Occipital lobe (tissue), 2 donors: Measurements from ENCODE around the gene SLC9A8. TPM values are rescaled to one million over a fixed set of nuclear protein-coding genes. Genes with fewer than 3 reads are reported as not detected.
A peak's percentile ranks its signal among the peaks of the same experiment; 100 is the strongest.
"Not testable (repeated sequence)": the region's sequence is repeated elsewhere in the genome, so short reads cannot be mapped to it uniquely, and the experiment has no call there.

Experiments
- DNase-seq: peaks from one replicate; lab custom pipeline; 2025; lab: John Stamatoyannopoulos, UW
- total RNA-seq: library from RNA; depleted of rRNA; stranded (reverse); fragments of >200 nt; gene quantifications from one replicate; pipeline ENCODE4 v1.2.3, GENCODE V29; 2014

The SLC9A8 gene
- total RNA-seq, 1 donor from 2014 or later: 6.1 TPM

DNA sequence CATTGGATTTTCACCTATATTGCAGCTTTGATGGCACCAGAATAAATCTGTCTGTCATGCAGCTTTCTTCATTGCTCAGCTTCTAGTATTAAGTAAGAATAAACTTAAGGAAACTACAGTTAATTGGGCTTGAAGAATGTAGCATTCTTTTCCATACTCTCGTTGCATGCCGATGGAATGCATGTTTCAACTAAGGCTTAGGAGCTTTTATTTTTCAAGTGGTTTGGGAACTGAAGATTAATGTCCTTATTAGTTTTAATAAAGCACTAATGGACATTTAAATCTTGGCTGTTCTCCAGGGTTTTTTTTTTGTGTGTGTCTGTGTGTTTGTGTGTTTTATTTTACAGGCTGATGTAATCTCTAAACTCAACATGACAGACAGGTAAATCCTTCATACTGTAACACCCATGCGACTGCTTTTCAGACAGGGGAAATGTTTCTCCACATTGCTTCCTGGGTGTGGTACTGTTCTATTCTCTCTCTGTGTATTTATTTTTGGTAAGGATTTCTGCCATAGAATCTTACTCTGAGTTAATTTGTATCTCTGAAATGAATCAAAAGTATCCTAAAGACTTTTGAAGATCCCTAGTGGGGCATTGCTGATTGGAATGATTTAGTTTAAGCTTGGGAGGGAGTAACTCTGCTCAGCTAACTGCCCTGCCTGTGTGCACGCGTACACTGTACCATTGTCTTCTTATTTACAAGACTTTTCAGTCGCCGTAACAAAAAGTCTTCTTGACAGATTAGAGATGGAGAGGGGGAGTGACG, 38.0 kb downstream of the SLC9A8 start:
- DNase-seq: no peak

DNA sequence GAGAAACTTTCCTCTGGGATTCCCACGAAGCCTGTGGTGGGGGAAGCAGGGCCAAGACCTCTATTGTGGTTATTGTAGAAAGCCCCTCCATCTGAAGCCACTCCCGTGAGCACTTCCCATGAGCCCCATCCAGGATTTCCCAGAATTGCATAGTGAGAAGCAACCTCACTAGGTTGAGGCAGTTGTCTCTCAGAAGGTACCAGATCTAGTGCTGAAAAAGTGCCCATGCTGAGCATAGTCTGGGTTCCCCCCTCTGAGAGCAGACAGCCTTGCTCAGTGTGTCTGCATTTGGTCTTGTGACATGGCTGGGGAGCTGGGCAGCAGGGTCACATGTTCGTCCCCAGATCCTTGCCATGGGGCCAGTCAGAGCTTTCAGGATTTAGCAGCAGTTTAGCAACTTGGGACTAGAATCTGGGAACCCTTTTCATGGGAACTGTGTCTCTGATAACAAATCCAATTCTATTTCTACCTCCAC, 38.6 kb downstream of the SLC9A8 start:
- peak; percentile 43 for DNase-seq

DNA sequence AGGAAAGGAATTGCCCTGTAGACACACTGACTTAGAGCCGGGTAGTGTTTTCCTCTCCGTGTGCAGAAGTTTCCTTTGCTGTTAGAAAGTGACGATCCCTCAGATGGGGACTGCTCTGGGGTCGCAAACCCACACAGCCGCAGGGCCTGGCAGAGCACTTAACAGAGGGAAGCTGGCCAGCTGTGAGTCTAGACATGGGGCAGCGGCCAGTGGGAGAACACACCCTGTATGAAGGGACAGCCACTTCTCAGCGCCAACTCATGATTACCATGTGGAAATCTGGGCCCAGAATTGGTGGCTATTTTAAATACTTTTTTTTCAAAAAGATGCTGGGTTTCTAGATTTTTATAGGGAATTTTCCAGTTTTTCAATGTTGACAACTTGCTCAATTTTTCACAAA, 39.4 kb downstream of the SLC9A8 start:
- peak; percentile 12 for DNase-seq

DNA sequence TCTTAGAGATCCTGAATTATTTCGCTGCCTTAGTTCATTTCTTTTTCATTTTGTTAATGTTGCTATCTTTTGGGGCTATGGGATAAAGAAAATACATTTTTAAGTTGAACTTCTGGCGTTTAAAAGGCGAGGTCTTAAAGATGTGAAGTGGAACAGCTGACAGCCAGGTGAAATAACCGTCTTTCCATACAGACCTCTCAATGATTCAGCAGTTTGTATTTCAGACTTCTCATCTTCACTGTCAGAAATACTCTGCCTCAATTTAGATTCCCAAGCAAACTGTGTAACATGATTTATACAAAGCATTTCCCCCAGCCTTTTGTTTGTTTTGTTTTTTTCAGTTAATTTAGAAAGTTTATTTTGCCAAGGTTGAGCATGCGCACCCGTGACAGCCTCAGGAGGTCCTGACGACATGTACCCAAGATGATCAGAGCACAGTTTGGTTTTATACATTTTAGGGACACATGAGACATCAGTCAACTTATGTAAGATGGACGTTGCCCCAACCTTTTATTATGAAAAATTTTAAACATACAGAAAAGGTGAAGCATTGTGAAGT, 40.0 kb downstream of the SLC9A8 start:
- no peak for DNase-seq

DNA sequence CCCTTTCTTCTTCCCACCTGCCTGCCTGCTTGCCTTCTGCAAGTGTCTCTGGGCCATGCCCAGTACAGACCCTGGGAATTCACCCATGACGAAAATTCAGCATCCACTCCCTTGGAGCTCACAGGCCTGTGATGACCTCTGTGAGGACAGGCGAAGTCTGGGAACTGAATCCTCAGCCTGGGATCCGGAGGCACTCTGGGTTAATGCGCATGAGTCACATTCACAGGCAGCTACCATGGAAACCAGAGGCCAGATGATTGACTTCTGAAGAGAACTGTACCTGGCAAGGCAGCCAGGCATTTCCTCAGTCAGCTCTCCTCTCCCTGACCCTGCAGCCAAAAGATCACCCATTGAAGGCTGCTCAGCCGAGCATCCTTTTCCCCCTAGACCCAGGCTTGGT, 41.0 kb downstream of the SLC9A8 start:
- no peak for DNase-seq

DNA sequence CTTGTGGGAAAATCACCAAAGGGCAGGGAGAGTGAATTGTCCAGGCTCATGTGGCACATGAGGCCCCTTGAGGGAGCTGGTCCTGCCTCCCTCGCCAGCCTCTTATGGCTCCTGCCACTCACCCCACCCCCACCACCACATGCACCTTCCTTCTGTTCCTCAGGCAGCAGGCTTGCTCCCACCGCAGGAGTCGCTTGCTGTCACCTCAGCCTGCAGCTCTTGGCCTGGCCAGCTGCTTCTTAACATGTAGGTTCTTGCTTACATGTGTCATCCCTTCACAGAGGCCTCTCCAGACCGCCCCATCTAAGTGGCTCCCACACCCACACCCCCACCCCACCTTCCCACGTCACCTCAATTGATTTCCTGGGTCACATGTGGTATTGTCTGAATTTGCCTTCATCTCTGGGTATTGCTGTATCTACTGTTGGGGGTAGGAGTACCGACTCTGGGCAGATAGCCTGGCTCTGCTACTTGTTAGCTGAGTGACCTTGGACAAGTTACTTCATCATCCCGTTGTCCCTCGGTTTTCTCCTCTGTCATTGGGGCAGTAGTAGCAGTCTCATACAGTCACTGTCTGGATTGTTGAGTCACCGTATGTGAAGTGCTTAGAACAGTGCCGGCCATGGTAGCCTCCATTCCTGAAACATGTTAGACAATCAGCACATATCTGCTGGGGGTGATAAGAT, 41.7 kb downstream of the SLC9A8 start:
- no peak for DNase-seq

DNA sequence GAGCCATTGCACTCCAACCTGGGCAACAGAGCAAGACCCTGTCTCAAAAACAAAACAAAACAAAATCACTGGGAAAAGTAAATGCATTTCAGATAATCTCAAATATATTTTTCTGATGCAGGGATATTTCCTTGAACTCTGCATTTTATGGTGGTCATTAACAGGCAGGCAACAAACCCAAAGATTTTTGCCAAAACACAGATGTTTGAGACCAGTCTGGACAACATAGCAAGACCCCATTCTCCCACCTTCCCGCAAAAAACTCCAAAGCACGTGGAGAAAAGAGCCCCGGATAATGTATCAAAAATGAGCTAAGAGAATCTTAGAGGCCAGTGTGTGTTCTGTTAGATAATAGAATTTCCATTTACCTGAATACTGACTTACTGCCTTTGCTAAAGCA, 44.3 kb downstream of the SLC9A8 start:
- DNase-seq: no peak

DNA sequence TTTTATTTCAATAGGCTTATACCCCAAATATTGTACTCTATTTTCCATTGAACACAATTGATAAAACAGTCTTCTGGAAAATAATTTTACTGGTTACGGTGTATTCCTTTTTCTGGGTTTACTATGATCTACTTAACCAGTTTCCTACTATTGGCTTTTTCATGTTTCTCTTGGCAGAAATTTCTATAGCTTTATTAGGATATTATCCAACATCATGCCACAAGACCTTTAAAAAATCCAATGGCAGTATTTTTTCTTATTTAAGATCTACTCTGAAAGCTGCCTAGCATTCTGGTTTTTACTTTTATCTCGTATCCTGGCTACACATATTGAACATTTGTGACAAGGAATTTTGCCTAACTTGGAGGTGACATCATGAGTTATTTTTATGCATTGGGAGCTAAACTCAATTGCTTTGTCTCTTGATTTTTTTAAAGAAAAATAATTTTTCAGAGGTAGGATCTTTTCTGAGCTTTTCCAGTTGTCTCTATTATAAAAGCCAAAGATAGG, 45.5 kb downstream of the SLC9A8 start:
- DNase-seq: no peak

DNA sequence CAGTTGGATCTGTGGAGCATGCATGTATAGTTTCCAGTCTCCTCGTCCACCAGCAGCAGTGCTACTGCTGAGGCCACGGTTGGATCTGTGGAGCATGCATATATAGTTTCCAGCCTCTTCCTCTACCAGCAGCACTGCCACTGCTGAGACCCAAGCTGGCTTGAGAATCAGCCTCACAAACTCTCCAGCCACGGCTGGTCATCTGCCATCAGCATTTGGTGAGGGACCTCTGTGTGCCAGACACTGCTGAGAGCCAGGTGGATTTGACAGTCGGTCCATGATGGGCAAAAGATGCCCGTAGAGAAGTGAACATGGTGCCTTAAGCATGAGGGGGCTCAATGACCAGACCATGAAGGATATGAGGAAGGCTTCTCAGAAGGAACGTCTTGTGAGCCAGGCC, 46.4 kb downstream of the SLC9A8 start:
- DNase-seq: no peak

DNA sequence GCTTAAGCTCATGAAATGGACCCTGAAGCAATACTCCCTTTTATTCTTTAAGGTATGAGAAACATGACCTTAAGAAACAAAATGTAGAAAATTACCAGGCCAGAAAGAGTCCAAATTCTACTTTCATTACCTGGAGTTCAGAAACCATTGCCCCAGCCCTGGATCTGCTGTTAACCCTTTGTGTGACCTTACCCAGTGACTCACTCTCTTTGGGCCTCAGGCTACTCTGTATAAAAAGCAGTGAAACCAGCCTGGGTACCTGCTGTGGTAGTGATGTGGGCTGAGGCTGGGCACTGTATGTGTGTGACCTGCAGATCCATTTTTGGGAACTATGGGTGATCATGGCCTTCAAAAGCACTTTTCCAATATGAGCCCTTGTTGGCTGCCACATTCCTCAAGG, 47.2 kb downstream of the SLC9A8 start:
- DNase-seq: no peak

DNA sequence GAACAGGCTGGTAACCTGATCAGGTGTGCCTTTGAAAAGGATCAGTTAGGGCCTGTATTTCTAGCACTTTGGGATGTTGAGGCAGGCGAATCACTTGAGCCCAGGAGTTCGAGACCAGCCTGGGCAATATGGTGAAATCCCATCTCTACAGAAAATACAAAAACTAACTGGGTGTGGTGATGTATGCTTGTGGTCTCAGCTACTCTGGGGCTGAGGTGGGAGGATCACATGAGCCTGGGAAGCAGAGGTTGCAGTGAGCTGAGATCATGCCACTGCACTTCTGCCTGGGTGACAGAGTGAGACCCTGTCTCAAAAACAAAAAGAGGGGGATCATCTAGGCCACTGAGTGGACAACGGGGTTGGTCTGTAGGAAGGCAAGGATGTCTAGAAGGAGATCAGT, 48.6 kb downstream of the SLC9A8 start:
- DNase-seq: not testable (repeated sequence)

DNA sequence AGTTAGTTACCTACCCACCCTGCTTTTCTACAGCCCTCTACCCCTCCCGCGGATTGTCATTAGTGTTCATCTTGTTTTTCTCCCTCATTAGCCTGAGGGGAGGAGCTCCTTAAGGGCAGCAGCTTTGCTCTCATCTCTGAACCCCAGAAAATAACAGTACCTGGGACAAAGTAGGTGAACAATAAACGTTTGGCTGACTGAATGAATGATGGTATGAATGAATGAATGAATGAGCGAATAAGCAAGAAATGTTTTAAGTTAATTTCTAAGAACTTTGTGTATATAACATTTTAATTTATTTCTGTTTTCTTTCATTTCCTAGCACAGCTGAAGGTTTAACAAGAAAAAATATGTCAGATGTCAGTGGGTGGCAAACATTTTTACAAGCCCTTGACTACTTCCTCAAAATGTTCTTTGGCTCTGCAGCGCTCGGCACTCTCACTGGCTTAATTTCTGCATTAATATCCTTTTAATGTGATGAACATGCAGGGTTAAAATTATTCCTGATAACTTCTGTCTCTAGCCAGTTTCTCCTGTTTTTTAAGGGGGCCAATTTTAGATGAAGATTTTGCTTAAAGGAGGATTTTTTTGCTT, 50.1 kb downstream of the SLC9A8 start:
- no peak for DNase-seq

DNA sequence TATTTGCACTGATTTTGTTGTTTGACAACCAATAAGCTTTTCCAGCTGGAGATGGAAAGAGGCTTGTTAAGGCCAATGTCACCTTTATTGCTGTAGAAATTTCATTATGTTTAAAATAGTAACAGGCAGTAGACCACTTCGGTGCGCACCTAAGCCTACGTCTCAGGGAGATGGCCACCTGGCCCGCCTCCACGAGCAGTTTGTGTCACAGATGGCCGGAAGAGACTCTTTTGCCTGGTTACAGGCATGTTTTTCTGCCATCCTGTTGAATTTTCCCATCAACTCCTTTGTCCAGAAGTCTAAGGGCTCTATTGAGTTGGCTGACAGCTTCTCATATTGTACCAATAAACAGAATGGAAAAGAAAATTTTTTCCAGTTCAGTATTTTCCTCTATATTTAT, 51.0 kb downstream of the SLC9A8 start:
- DNase-seq: no peak

DNA sequence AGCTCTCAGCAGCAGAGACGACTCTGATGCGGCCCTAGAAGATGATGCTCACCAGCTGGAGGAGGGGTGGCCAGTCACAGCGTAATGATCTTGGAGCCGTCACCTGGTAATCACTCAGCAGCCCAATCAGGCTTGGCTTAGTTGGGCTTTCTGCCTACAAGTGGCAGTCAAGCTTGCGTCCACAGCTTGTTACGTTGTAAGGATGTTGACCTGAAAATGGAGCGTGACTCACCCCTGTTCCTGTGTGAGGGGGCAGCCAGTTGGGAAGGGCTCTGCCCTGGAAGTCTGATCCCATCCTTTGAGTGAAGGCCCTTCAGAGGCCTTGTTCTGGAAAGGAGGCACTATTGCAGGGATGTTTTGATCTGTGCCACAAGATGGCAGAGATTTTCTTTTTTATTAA, 52.9 kb downstream of the SLC9A8 start:
- no peak for DNase-seq

DNA sequence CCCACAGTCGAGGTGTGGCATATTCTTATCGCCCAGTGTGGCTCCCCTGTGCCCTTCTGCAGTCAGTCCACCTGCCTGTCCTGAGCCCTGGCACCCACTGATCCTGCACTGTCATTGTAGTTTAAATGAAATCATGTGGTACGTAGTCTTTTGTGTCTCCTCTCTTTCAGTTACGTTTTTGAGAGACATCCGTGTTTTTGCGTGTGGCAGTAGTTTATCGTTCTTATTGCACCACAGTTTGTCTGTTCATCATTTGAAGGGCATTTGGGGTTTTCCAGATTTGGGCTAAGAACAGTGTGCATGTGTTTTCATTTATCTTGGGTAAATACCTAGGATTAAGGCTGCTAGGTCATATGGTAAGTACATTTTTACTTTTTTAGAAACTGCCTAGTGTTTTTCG, 53.4 kb downstream of the SLC9A8 start:
- no peak for DNase-seq

DNA sequence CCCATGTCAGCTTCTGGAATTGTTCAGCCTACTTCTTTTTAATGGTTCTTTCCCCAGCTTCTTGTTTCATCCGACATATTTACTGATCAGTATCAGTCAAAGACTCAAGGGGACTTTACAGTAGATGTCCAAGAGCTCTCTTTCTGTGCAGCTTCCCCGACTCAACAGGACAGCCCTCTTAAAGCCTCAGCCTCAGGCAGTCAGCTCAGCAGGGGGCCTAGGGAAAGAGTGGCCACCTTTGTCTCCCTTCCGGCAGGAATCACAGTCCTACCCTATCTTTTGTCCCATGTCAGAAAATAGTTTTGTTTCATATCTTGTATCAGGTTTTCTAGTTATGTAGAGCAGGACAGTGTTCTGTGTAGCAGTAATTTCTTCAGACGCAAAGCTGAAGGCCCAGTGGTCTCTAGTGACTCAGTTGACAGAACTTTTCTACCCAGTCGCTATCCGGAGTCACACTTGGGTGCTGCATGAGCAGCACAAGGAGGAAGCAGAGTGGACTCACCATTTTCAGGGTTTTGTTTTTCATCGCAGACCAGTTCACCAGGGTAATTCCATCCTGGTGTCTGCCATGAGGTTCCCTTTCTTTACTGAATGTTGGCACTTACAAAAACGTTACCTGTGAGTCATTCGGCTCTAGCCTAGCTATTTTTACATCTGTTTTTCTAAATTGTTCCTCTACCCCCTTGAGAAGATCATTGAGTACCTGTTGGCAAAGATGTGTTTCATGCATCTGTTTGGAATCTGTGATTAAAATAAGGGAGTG, 55.0 kb downstream of the SLC9A8 start:
- DNase-seq: no peak

DNA sequence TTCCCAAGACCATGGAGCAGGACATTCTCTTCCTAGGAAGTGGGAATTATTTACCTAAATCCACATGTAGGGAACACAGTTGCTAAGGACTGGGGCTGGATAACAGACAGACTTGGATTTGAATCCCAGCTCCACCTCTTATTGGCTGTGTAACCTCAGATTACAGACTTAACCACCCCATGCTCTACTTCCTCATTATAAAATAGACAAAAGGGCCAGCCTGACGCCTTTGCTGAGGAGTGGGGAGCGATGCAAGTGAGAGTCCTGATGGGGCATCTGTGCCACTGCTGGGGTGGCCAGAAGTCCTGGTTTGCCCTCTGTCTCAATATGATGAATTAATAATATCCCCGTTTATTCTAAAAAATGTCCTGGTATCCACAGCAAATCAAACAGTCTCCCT, 55.9 kb downstream of the SLC9A8 start:
- no peak for DNase-seq

DNA sequence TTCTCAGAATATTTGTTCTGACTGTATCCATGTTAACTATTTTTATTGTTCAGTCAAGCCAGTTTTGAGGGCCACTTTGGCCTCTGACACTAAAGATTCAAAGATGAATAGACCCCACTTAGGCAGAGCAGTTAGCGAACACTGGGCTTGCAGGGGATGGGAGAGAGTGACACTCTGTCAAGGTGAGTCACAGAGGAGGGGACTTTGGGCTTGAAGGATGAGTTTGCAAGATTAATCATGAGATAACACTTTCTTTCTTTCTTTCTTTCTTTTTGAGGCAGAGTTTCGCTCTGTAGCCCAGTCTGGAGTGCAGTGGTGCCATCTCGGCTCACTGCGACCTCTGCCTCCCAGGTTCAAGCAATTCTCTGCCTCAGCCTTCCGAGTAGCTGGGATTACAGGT, 56.3 kb downstream of the SLC9A8 start:
- DNase-seq: no peak

DNA sequence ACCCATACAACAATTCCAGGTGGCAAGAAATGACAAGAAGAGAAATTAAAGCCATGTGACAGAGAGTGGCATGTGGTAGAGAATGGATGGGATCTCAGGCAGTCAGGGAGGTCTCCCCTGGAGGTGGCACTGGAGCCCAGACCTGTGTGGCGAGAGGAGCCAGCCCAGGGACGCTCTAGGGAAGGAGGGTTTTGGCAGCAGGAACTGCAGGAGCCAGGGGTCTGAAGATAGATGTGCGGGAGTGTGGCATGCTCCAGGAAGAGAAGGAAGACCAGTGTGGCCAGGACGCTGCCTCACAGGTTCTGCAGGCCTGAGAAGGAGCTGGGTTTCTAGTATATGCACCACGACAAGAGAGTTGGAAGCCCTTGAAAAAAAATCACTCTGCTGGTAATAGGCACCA, 57.6 kb downstream of the SLC9A8 start:
- DNase-seq: no peak

DNA sequence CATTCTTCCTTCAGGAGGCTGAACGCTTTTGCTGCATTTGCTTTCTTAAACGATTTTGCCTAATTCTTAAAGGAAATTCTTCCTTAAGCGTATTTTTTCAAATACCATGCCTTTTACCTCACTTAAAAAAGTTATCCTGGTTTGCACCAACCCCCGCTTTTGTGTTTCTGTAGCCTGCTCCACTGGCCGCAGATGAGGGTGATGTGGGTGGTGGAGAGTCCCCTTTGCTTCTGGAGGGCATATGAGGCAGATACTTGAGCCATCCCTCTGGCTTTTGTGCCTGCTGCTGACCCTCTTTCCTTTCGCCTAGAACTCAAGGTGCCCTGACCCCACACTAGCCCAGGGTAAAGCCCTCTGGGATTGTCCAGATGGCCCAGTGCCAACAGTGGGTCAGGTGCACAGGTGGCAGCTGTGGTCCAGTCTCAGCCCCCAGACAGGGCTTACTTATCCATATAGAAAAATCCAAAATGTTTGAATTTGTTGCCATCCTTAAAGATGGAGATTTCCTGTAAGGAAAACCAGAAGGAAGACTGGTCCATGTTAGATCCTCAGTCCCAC, 58.8 kb downstream of the SLC9A8 start:
- DNase-seq: no peak

DNA sequence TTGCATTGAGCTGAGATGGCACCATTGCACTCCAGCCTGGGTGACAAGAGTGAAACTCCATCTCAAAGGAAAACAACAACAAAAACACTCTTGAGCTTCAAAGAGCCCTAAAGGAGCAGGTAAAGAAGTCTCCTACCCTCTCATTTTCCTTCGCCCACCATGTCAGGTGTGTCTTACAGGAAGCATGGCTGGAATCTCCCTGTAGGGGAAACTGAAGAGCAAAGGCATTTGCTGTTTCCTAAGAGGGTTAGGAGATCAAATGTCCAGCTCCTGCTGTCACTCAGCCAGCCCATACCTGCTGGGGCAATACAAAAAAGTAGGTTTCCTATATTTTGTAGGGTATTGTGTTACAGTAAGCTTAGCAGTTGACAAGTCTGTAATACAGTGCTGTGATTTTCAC, 59.4 kb downstream of the SLC9A8 start:
- no peak for DNase-seq
